Measurements from ENCODE around the gene ENTPD8. TPM values are rescaled to one million over a fixed set of nuclear protein-coding genes. Genes with fewer than 3 reads are reported as not detected.

The ENTPD8 gene
- total RNA-seq (2021): 5.4 and 5.9 TPM in 2 replicates
- Bru-seq, nascent RNA: percentile 25 among the genes with signal in this experiment
- percentile 27 among the genes with signal in this experiment for BruChase-seq, experiment 1, labeled RNA remaining after a 2-hour chase
- BruChase-seq, experiment 2, labeled RNA remaining after a 6-hour chase: percentile 35 among the genes with signal in this experiment
- long read RNA-seq, partial matches to known transcripts: 1 of 7 reads
- long read RNA-seq, other reads (novel, unspliced or antisense): 1 of 7 reads

- H4K20me1 ChIP-seq (ENCODE audit: insufficient read depth): 0 out of 2 replicates have a peak, but pooled peaks cover 3% of the 10 kb centered on the region
- H3K4me2 ChIP-seq: peak within 1 kb of the TSS; percentile 85
- H3K4me1 ChIP-seq (replicated peaks; ENCODE audit: insufficient read depth): peaks cover 25% of the 10 kb centered on the region
- H3K9me3 ChIP-seq (ENCODE audit: insufficient read depth, low read depth): no peaks in the 10 kb centered on the region
- ChIA-PET CTCF (interaction anchor here (0.6 to 1.2 kb wide), 4 partner anchors 18 to 164 kb away, joined by 5 to 17 read pairs (median 8); partner anchors contain the start of genes EXD3, NOXA1, NRARP and TOR4A), POLR2A (ENCODE audit: unreplicated experiment) (interaction anchor here (0.6 to 0.7 kb wide), 5 partner anchors 12 to 1018 kb away, joined by 3 to 14 read pairs (median 5); no protein-coding TSS in a partner anchor)
- no peaks in the 10 kb centered on the region for H3K36me3 ChIP-seq (ENCODE audit: low read depth)
- DNase-seq: peak; percentile 73 to 91
- no TSS peak for BruUV-seq (replicated peaks)
- peak within 1 kb of the TSS; percentile 58; the same call in 1 of the 2 replicates for H2AFZ ChIP-seq
- H3K27me3 ChIP-seq (ENCODE audit: insufficient read depth, low read depth): no peaks in the 10 kb centered on the region
- intact Hi-C loops (cut with micrococcal nuclease; ENCODE audit: unreplicated experiment): no loop called here
- peak within 1 kb of the TSS; percentile 63 for H3K4me3 ChIP-seq
- H3F3A ChIP-seq (ENCODE audit: insufficient read depth, low read depth): peaks cover 24% of the 10 kb centered on the region
- TF ChIP-seq EZH2 (IDR thresholded peaks at IDR 0.05; ENCODE audit: low read depth) (no peak), CTCF (conservative IDR thresholded peaks at IDR 0.05) (no peak)
- no peaks in the 10 kb centered on the region for H3K79me2 ChIP-seq (ENCODE audit: low read depth)
- no peak within 1 kb of the TSS for H3K27ac ChIP-seq
- no peaks in the 10 kb centered on the region for H3K9me2 ChIP-seq (ENCODE audit: insufficient read depth)
Measured at GRCh38 chr9:137441289-137441934, at the start of gene ENTPD8. ENTPD8 (minus strand) TSS chr9:137441357; CDS start chr9:137438285, 3,072 bp downstream.

- H3F3A ChIP-seq (ENCODE audit: insufficient read depth, low read depth): 0 out of 2 replicates have a peak, but pooled peaks cover 10% of the 10 kb centered on the region
- H3K9me2 ChIP-seq (ENCODE audit: insufficient read depth): no peaks in the 10 kb centered on the region
- H3K27me3 ChIP-seq (ENCODE audit: insufficient read depth, low read depth): no peaks in the 10 kb centered on the region
- no peak overlapping the region for H3K4me3 ChIP-seq
- no peaks in the 10 kb centered on the region for H3K79me2 ChIP-seq (ENCODE audit: low read depth)
- H2AFZ ChIP-seq: no peak overlapping the region
- no peaks in the 10 kb centered on the region for H3K36me3 ChIP-seq (ENCODE audit: low read depth)
- H3K4me1 ChIP-seq (replicated peaks; ENCODE audit: insufficient read depth): no peaks in the 10 kb centered on the region
- H4K20me1 ChIP-seq (ENCODE audit: insufficient read depth): no peaks in the 10 kb centered on the region
- TF ChIP-seq CTCF (conservative IDR thresholded peaks at IDR 0.05) (no peak), EZH2 (IDR thresholded peaks at IDR 0.05; ENCODE audit: low read depth) (no peak)
- ChIA-PET POLR2A (ENCODE audit: unreplicated experiment) (no interaction called here), CTCF (no interaction called here)
- H3K9me3 ChIP-seq (ENCODE audit: insufficient read depth, low read depth): no peaks in the 10 kb centered on the region
- no peak for DNase-seq
- no TSS peak for BruUV-seq (replicated peaks)
- intact Hi-C loops (cut with micrococcal nuclease; ENCODE audit: unreplicated experiment): no loop called here
- H3K4me2 ChIP-seq: no peak overlapping the region
- no peak overlapping the region for H3K27ac ChIP-seq
Measured at GRCh38 chr9:137490532-137491186, 49.5 kb upstream of the ENTPD8 start.

- intact Hi-C loops (cut with micrococcal nuclease; ENCODE audit: unreplicated experiment): no loop called here
- Histone ChIP-seq H3F3A (ENCODE audit: insufficient read depth, low read depth) (0 out of 2 replicates have a peak, but pooled peaks cover 10% of the 10 kb centered on the region), H3K4me1 (replicated peaks; ENCODE audit: insufficient read depth) (no peaks in the 10 kb centered on the region), H3K27me3 (ENCODE audit: insufficient read depth, low read depth) (no peaks in the 10 kb centered on the region), H3K36me3 (ENCODE audit: low read depth) (no peaks in the 10 kb centered on the region), H3K79me2 (ENCODE audit: low read depth) (no peaks in the 10 kb centered on the region), H4K20me1 (ENCODE audit: insufficient read depth) (no peaks in the 10 kb centered on the region), H2AFZ (no peak overlapping the region), H3K9me2 (ENCODE audit: insufficient read depth) (no peaks in the 10 kb centered on the region), H3K4me2 (no peak overlapping the region), H3K27ac (no peak overlapping the region), H3K9me3 (ENCODE audit: insufficient read depth, low read depth) (no peaks in the 10 kb centered on the region), H3K4me3 (no peak overlapping the region)
- POLR2A ChIA-PET (ENCODE audit: unreplicated experiment): no interaction called here
- no TSS peak for BruUV-seq (replicated peaks)
- TF ChIP-seq CTCF (conservative IDR thresholded peaks at IDR 0.05) (no peak), EZH2 (IDR thresholded peaks at IDR 0.05; ENCODE audit: low read depth) (no peak)
- CTCF ChIA-PET: no interaction called here
- no peak for DNase-seq
Measured at GRCh38 chr9:137488906-137489305, 47.7 kb upstream of the ENTPD8 start.

All from PC-9 (cell line).